GM12878 (cell line): ENCODE data around the gene PCBP1. TPM values are rescaled to one million over a fixed set of nuclear protein-coding genes. Genes with fewer than 3 reads are reported as not detected.
A peak's percentile ranks its signal among the peaks of the same experiment; 100 is the strongest.

ENCODE experiments used
- ATAC-seq: fragments of 200-7000 bp; cut with Tn5 transposase; 3 replicates; pipeline ENCODE4 v1.9.1; 2020; ENCODE audit warnings: mild to moderate bottlenecking, moderate library complexity
- BruUV-seq: library from RNA; stranded (reverse); fragments of 400-500 nt; replicated peaks from 2 replicates; lab custom pipeline; 2021; lab: Mats Ljungman, UMichigan
- CTCF ChIA-PET: fragments of 300-600 bp; sonication (Branson Sonifier 250); formaldehyde crosslinking; extraction: SDS; loops from one replicate; lab custom pipeline; 2021; ENCODE audit warnings: inconsistent platforms; lab: Yijun Ruan, JAX
- POLR2A ChIA-PET: fragments of 350-600 bp; formaldehyde crosslinking; extraction: SDS; loops from one replicate; lab custom pipeline; 2021; ENCODE audit warnings: inconsistent platforms; lab: Charles Lee
- RAD21 ChIA-PET: fragments of 300-600 bp; sonication (Branson Sonifier 250); formaldehyde crosslinking; loops from one replicate; lab custom pipeline; 2023; ENCODE audit warnings: antibody characterized with exemption; ENCODE audit not compliant: unreplicated experiment; lab: Charles Lee
- SMC1A ChIA-PET: fragments of 300-600 bp; sonication (Branson Sonifier 250); formaldehyde crosslinking; loops from one replicate; lab custom pipeline; 2023; ENCODE audit not compliant: unreplicated experiment, uncharacterized antibody; lab: Charles Lee
- DNase-seq: peaks from one replicate; pipeline ENCODE4 v3.0.0-alpha.2; 2011; ENCODE audit warnings: low read depth, low spot score
- FAIRE-seq: peaks from 3 replicates; lab custom pipeline; 2011; peaks lifted over from hg19 to GRCh38; lab: Jason Lieb, UNC
- H2AFZ ChIP-seq: 2 replicates; pipeline ENCODE4 v1.6.0; 2011; ENCODE audit warnings: low read depth, low read length, control low read depth; ENCODE audit not compliant: control insufficient read depth
- H3K27ac ChIP-seq: 2 replicates; pipeline ENCODE4 v1.5.1; 2011; ENCODE audit warnings: control low read depth; ENCODE audit not compliant: control insufficient read depth, insufficient read depth
- H3K27me3 ChIP-seq, 2 experiments: replicated peaks in 1 of 2; 2 replicates each; pipeline versions ENCODE4 v1.6.0 to v1.6.1; 2011; ENCODE audit warnings: low read length in 1 of 2; ENCODE audit not compliant: control insufficient read depth in 2 of 2, insufficient read depth in 2 of 2
- H3K36me3 ChIP-seq, 2 experiments: 2 replicates each; pipeline ENCODE4 v1.5.1; 2011; ENCODE audit warnings: low read length in 1 of 2; ENCODE audit not compliant: control insufficient read depth in 2 of 2, insufficient read depth in 2 of 2
- H3K4me1 ChIP-seq: 2 replicates; pipeline ENCODE4 v1.6.1; 2011; ENCODE audit warnings: mild to moderate bottlenecking, low read length, moderate library complexity, mixed read lengths; ENCODE audit not compliant: control insufficient read depth, insufficient read depth
- H3K4me2 ChIP-seq: 2 replicates; pipeline ENCODE4 v1.6.0; 2011; ENCODE audit warnings: control low read depth; ENCODE audit not compliant: control insufficient read depth, insufficient read depth
- H3K4me3 ChIP-seq: fragments of 200-600 bp; sonication (generic); 2 replicates; pipeline ENCODE4 v1.5.1; 2016
- H3K79me2 ChIP-seq: 2 replicates; pipeline ENCODE4 v1.6.0; 2011; ENCODE audit warnings: low read length; ENCODE audit not compliant: control insufficient read depth, insufficient read depth
- H3K9ac ChIP-seq: 2 replicates; pipeline ENCODE4 v1.8.0; 2011; ENCODE audit warnings: low read length, control low read depth, mixed read lengths; ENCODE audit not compliant: control insufficient read depth, insufficient read depth
- H3K9me3 ChIP-seq: replicated peaks from 3 replicates; pipeline ENCODE4 v1.5.1; 2011; ENCODE audit warnings: mild to moderate bottlenecking, low read length; ENCODE audit not compliant: control insufficient read depth, insufficient read depth
- H4K20me1 ChIP-seq: 2 replicates; pipeline ENCODE4 v1.6.0; 2011; ENCODE audit not compliant: control insufficient read depth, insufficient read depth
- ASH2L ChIP-seq: fragments of 300-600, 200-600 bp; sonication (generic); IDR thresholded peaks from 2 replicates; pipeline ENCODE4 v1.6.1; 2017; ENCODE audit warnings: low read depth, mild to moderate bottlenecking, borderline replicate concordance
- CBFB ChIP-seq: IDR thresholded peaks from 2 replicates; pipeline ENCODE4 v1.6.1; 2016; ENCODE audit warnings: antibody characterized with exemption, low read depth
- CEBPZ ChIP-seq: fragments of 150-350 bp; IDR thresholded peaks from 2 replicates; pipeline ENCODE4 v1.6.1; 2016; ENCODE audit warnings: low read depth, low read length
- EED ChIP-seq: sonication (generic); IDR thresholded peaks from 2 replicates; pipeline ENCODE4 v1.6.1; 2016; ENCODE audit warnings: antibody characterized with exemption, low read depth
- FOXM1 ChIP-seq: IDR thresholded peaks from 2 replicates; pipeline ENCODE4 v1.6.1; 2012; ENCODE audit warnings: low read depth, mild to moderate bottlenecking, inconsistent platforms, low read length, moderate library complexity
- IRF4 ChIP-seq: IDR thresholded peaks from 2 replicates; pipeline ENCODE4 v1.6.1; 2011; ENCODE audit warnings: low read depth, low read length
- NR2C2 ChIP-seq: IDR thresholded peaks from 2 replicates; pipeline ENCODE4 v1.6.1; 2011; ENCODE audit warnings: borderline replicate concordance, low read depth; ENCODE audit not compliant: control insufficient read depth, insufficient read length
- PBX3 ChIP-seq: IDR thresholded peaks from 2 replicates; pipeline ENCODE4 v1.6.1; 2011; ENCODE audit warnings: mild to moderate bottlenecking, low read depth, low read length, moderate library complexity; ENCODE audit not compliant: insufficient replicate concordance
- RCOR1 ChIP-seq: conservative IDR thresholded peaks from 2 replicates; pipeline ENCODE4 v1.6.1; 2012; ENCODE audit warnings: low read depth, low read length, improper control_type of control experiment
- ZNF207 ChIP-seq: fragments of 450-650 bp; IDR thresholded peaks from 2 replicates; pipeline ENCODE4 v1.6.1; 2014; ENCODE audit warnings: antibody characterized with exemption, mild to moderate bottlenecking, borderline replicate concordance
- ZNF687 ChIP-seq: fragments of 450-650 bp; IDR thresholded peaks from 2 replicates; pipeline ENCODE4 v1.6.1; 2017; ENCODE audit warnings: mild to moderate bottlenecking, moderate library complexity
- WGBS: methylation state at CpG from one replicate; pipeline ENCODE4 v1.1.6; 2016; ENCODE audit warnings: low lambda C conversion rate; ENCODE audit not compliant: insufficient replicate concordance, insufficient coverage; ENCODE audit errors: missing lambda C conversion rate; 5-methylcytosine and 5-hydroxymethylcytosine counted together
- in situ Hi-C: fragments of 300-500 bp; cut with MboI; formaldehyde crosslinking; loops from 9 replicates; pipeline ENCODE4 v1.14.3; 2018; ENCODE audit warnings: mixed read lengths
- intact Hi-C: fragments of 100-400 bp; cut with micrococcal nuclease; formaldehyde crosslinking; loops from one replicate; pipeline ENCODE4 v1.14.2; 2022; ENCODE audit not compliant: unreplicated experiment
- polyA plus RNA-seq, 11 experiments: library from polyadenylated mRNA; depleted of rRNA in 4 of 11; unstranded in 6 of 11; stranded (reverse) in 5 of 11; fragments of >200 nt; fragmentation: Nextera tagmentation in 4 of 11; fragmentation: Illumina TruSeq in 1 of 11; extraction: Ambion mirVana in 4 of 11; extraction: Trizol in 1 of 11; gene quantifications; 1 replicate in 1 of 11; 2 replicates in 10 of 11; pipeline versions ENCODE4 v1.2.1 to v1.2.3, GENCODE V29; 2011 to 2016; ENCODE audit warnings: inconsistent platforms in 2 of 11, missing spikeins in 2 of 11, low read depth in 1 of 11
- total RNA-seq, 4 experiments: library from RNA; depleted of rRNA in 3 of 4; stranded (reverse); fragments of >200 nt in 3 of 4; fragmentation: Illumina TruSeq in 1 of 4; extraction: Trizol in 1 of 4; gene quantifications; 2 replicates each; pipeline versions ENCODE4 v1.2.1 to v1.2.3, GENCODE V29; 2013 to 2021

Gene PCBP1
- total and polyA plus RNA-seq, 10 of the 15 experiments (the other 5 are each of a cell fraction or from before 2014, with no cell fraction given) = 24.4 to 494 (median 130) TPM

GRCh38 chr2:70104231-70105111 is 17.2 kb downstream of the PCBP1 start:
- CTCF ChIA-PET = interaction anchor here (0.9 to 3.9 kb wide), 16 partner anchors 9 to 192 kb away, joined by 3 to 22 read pairs (median 4); no protein-coding TSS in a partner anchor
- peak overlapping the region; percentile 53 for H3K4me3 ChIP-seq
- FAIRE-seq = peak; percentile 13
- TF ChIP-seq FOXM1 = peak; percentile 55; the same call in 1 of the 2 replicates
- no peak for TF ChIP-seq PBX3
- TF ChIP-seq RCOR1 = no peak
- 0 out of 2 replicates have a peak, but pooled peaks have one; percentile 41 for TF ChIP-seq ZNF207
- TF ChIP-seq ASH2L = 0 out of 2 replicates have a peak, but pooled peaks have one; percentile 43
- 0 out of 2 replicates have a peak, but pooled peaks have one; percentile 30 for TF ChIP-seq IRF4
- no peak for TF ChIP-seq CEBPZ
- TF ChIP-seq ZNF687 = peak; percentile 82
- TF ChIP-seq CBFB = peak; percentile 32; the same call in 1 of the 2 replicates
- TF ChIP-seq NR2C2 = no peak
- TF ChIP-seq EED = peak; percentile 58

More at GRCh38 chr2:70104231-70105111, 17.2 kb downstream of the PCBP1 start:
- ChIA-PET SMC1A (interaction anchor here (0.6 to 11.3 kb wide), 17 partner anchors 10 to 196 kb away, joined by 3 to 181 read pairs (median 8); partner anchors contain the start of genes MXD1 and PCBP1), RAD21 (interaction anchor here (1.4 to 8.3 kb wide), 11 partner anchors 10 to 191 kb away, joined by 4 to 234 read pairs (median 25); partner anchors contain the start of gene MXD1), POLR2A (interaction anchor here (0.6 to 8.7 kb wide), 13 partner anchors 9 to 305 kb away, joined by 3 to 280 read pairs (median 5); partner anchors contain the start of genes MXD1 and PCBP1)
- Histone ChIP-seq H3K9me3 (no peaks in the 10 kb centered on the region), H3K9ac (peak overlapping the region; percentile 90), H3K4me2 (peak overlapping the region; percentile 93), H3K79me2 (no peaks in the 10 kb centered on the region; the same call in 1 of the 2 replicates), H3K4me1 (peaks cover 38% of the 10 kb centered on the region), H4K20me1 (no peaks in the 10 kb centered on the region), H3K27ac (peak overlapping the region; percentile 97), H2AFZ (peak overlapping the region; percentile 80), H3K27me3 (no peaks in the 10 kb centered on the region), H3K36me3 (no peaks in the 10 kb centered on the region)
- in situ Hi-C loops (loop anchor here (25.0 kb wide), 1 partner anchor 1717 kb away; no protein-coding TSS in a partner anchor), intact Hi-C loops (loop anchor here (1.0 to 10.0 kb wide), 3 partner anchors 20 to 960 kb away; partner anchors contain the start of gene NAGK)
- no TSS peak for BruUV-seq
- DNase-seq = no peak
- peak; percentile 17; the same call in 2 of the 3 replicates for ATAC-seq
- 1% methylated on average over 11 of the region's 11 CpGs for WGBS
